HG02938 (cell line): ENCODE measurements around the gene OGT.
A peak's percentile ranks its signal among the peaks of the same experiment; 100 is the strongest.
"Not testable (repeated sequence)": the region's sequence is repeated elsewhere in the genome, so short reads cannot be mapped to it uniquely, and the experiment has no call there.

Experiments
- ATAC-seq: cut with Tn5 transposase; IDR thresholded peaks from one replicate; pipeline ENCODE4 v1.9.1; 2021; ENCODE audit warnings: mild to moderate bottlenecking, moderate library complexity; ENCODE audit not compliant: unreplicated experiment

OGT gene

GRCh38 chrX:71532753-71533425 lies at the start of gene OGT:
Gene OGT, plus strand, starts transcription at chrX:71533104. Its CDS starts 196 bp downstream, at chrX:71533300.
- ATAC-seq = peak; percentile 80

- ATAC-seq = no peak
Observed at GRCh38 chrX:71487814-71488213, 45.1 kb upstream of the OGT start.

DNA sequence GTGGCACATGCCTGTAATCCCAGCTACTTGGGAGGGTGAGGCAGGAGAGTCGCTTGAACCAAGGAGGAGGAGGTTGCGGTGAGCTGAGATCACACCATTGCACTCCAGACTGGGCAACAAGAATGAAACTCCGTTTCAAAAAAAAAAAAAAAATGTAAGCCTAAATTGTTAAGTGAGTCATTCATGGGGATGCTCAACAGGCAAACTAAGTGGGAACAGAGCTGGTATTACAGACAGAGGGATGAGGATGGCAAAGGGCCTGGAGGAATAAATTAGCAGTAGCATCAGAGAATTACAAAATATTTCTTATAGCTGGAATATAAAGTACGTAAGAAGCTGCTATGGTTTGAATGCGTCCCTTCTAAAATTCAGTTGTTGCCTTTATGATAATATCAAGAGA lies 43.4 kb upstream of the OGT start:
- ATAC-seq = no peak

GRCh38 chrX:71492231-71493065 lies 40.5 kb upstream of the OGT start:
- no peak for ATAC-seq

- no peak for ATAC-seq
Observed at GRCh38 chrX:71493111-71493613, 39.7 kb upstream of the OGT start.

DNA sequence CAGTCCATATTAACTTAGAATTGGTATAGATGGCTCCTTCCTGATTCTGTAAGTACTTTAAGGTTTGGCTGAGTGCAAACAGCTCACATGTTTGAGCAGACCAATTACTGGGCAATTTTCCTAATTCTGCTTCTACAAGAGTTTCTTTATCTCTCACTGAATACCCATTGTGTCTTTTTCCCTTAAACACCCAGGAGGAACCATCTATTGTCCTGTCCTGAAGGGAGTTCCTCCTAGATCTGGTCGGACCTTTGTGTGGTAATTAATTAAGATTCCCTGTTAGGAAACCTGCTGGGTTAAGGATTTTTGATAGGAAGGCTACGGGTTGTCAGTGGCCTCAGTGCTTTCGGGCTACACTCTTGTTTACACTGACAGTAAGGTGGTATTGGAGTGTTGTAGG lies 36.9 kb upstream of the OGT start:
- not testable (repeated sequence) for ATAC-seq

DNA sequence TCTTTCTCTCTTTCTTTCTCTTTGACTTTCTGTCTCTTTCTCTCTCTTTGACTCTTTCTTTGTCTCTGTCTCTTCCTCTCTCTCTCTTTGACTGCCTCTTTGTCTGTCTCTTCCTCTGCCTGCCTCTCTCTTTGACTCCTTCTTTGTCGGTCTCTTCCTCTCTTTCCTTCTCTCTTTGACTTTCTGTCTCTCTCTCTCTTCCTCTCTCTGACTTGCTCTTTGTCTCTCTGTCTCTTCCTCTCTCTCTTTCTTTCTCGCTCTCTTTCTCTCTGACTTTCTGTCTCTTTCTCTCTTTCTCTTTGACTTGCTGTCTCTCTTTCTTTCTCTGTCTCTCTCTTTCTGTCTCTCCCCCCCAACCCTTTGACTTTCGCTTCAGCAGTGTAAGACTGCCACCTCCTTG lies 36.4 kb upstream of the OGT start:
- no peak for ATAC-seq

- not testable (repeated sequence) for ATAC-seq
Observed at GRCh38 chrX:71502080-71502479, 30.8 kb upstream of the OGT start.

DNA sequence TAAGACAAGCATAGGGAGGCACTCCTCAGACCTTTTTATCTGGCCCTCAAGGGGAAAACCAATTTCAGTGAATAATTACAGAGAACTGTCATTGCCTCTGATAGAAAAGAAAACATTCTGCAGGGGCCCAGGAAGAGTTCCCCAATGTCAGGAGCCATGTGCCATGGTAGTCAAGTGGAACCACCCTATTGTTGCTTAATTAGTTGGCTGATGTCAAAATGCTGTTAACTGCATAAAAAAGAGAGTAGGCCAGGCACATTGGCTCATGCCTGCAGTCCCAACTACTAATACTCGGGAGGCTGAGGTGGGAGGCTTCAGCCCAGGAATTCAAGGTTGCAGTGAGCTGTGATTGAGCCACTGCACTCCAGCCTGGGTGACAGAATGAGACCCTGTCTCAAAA lies 28.6 kb upstream of the OGT start:
- no peak for ATAC-seq

- no peak for ATAC-seq
Observed at GRCh38 chrX:71509289-71509688, 23.6 kb upstream of the OGT start.

- ATAC-seq = no peak
Observed at GRCh38 chrX:71510161-71510560, 22.7 kb upstream of the OGT start.

DNA sequence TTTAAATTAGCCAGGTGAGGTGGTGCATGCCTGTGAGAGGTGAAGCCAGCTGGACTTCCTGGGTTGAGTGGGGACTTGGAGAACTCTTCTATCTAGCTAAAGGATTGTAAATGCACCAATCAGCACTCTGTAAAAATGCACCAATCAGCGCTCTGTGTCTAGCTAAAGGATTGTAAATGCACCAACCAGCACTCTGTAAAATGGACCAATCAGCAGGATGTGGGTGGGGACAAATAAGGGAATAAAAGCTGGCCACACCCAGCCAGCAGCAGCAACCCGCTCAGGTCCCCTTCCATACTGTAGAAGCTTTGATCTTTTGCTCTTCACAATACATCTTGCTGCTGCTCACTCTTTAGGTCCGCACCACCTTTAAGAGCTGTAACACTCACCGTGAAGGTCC lies 19.2 kb upstream of the OGT start:
- ATAC-seq = not testable (repeated sequence)

- ATAC-seq = peak; percentile 73
Observed at GRCh38 chrX:71514367-71515037, 18.4 kb upstream of the OGT start.

DNA sequence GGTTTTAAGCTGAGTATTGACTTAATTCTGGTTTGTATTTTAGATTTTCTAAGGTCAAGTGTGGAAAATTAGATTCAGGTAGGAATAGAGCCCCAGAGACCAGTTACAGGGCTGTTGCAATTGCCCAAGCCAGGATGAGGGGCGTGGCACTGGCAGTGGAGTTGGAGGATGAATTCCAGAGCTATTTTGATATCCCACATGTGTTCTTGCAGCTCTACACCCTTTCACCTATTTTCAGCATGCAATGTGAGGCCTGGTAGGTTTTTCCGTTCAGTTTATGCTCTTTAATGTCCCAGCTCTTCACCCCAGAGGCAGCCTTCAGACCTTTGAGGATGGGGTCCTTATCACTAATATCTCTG lies 17.9 kb upstream of the OGT start:
- ATAC-seq = no peak

DNA sequence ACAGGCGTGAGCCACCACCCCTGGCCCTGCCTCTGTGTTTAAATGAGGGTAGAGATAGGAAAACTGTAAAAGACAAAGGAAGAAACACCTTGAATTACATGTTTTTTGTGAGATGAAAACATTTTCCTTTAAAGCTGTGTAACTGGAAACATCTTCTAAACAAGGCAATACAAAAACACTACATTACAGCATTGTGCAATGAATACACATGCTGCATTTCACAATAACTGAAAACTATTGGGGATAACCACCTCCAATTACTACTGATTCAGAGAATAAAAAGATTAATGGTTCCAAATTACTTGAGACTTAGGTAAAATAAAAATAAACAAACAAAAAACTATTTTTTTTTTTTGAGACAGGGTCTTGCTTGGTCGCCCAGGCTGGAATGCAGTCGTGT lies 7.6 kb upstream of the OGT start:
- ATAC-seq = no peak

DNA sequence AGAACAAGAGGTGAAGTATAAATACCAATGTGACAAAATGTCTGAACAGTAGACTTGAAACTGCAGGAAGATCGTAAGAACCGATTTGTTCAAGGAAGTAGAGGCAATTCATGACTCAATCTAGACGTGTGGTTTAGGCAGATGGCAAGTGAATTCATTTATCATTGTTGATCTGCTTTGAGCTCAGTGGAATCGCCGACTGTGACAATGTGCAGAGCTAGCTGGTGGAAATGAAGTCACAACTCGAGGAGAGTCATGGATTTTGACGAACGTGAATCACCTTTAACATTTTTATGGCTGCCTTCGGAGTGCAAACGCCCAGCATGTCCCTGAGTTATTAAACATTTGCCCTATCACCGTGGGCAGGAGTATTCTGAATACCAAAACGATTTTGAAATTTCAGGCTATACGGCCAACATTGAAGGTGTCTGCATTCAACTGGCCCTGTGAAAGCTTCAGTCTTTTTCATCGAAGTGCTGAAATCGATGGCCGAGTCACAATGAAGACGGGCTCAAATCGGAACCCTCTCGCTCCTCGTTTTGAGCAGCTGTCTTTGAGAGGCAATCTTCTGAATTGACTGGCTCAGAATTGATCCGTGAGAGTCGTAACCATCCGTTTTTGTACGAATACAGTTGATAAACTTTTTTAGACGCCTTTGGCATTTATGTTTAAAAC lies 689 bp upstream of the OGT start:
- peak; percentile 18 for ATAC-seq

DNA sequence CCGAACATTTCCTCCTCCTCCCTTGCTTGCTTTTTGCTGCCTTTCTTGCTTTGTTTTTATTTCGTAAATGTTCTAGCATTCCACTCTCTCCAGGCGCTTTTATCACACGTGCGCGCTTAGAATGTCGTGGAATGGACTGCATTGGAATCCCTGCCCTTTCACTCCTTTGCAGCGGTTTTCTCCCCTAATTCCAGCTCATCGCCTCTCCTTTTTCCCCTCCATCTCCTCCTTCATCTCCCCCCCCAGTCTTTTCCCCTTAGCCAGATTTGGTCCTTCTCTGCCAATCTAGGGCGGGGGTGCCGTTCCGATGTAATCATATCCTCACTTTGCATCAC lies 579 bp downstream of the OGT start:
- ATAC-seq = no peak

DNA sequence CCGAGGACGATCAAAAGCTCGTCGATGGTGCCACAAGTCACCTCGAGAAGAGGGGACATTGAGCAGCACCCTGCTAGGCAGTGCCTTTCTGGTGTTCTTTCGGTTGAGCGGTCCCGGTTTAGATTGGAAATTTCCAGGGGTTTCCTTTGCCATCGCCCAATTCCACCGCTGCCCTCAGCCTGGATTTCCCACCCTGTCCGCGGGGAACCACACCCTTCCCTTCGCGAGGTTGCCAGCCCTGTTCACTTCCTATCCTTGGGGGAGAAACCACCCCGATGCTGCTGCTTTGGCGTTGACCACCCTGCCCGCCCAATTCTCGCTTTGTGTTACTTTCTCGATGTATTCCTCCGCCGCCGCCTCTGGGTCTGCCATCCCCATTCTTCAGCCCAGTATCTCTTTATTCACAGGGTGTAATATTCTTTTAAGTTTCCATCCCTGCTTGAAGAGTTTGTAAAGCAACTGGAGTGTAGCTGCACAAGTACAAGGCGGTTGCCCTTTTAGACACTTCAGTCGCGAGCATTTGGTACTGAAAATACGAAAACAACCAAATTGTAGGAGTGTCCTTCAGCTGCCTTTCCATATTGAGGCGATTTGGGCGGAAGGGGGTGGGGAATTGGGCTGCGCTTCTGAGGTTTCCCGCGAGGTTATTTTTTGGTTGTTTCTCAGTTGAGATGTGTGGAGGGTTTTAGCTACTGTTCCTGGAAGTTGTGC lies 1.1 kb downstream of the OGT start:
- no peak for ATAC-seq

- ATAC-seq = no peak
Observed at GRCh38 chrX:71534773-71535544, 2.1 kb downstream of the OGT start.

DNA sequence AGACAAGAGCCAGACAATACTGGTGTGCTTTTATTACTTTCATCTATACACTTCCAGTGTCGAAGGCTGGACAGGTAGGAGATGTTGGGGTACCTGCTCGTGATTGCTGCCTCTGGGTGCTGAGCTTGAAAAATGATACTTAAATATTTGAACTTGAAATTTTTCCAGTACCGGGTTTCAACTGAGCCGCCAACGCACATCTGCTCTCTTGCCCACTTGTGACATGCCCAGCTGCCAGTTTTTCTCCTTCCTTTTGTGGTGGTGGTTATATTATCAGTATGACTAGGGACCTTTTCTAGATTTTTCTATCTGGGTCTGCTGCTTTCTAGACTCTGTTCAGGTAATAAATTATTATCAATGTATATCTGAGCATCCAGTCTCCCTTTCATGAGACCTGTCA lies 3.4 kb downstream of the OGT start:
- ATAC-seq = no peak
